Activated T-cell treated with anti-CD3 and anti-CD28 coated beads, Interleukin-2, amount 50 U/mL, for 24 hours (primary cell): ENCODE data around the gene MAST3.

Experiments used
- DNase-seq: peaks from one replicate; pipeline ENCODE4 v3.0.0-alpha.2; 2020
- H3K27ac Mint-ChIP-seq: 2 replicates; pipeline ENCODE4 v1.8.0; 2020; ENCODE audit warnings: mild to moderate bottlenecking, mixed read lengths
- H3K27me3 Mint-ChIP-seq: 2 replicates; pipeline ENCODE4 v1.8.0; 2020; ENCODE audit warnings: mixed read lengths
- H3K36me3 Mint-ChIP-seq: 2 replicates; pipeline ENCODE4 v1.8.0; 2020; ENCODE audit warnings: low read depth, mixed read lengths
- H3K4me1 Mint-ChIP-seq: 2 replicates; pipeline ENCODE4 v1.8.0; 2020; ENCODE audit warnings: low read depth, mixed read lengths
- H3K4me3 Mint-ChIP-seq: 2 replicates; pipeline ENCODE4 v1.8.0; 2020; ENCODE audit warnings: mild to moderate bottlenecking, moderate library complexity, mixed read lengths
- H3K9me3 Mint-ChIP-seq: 2 replicates; pipeline ENCODE4 v1.8.0; 2020; ENCODE audit warnings: mixed read lengths

Gene MAST3

GRCh38 chr19:18174983-18175382, 77.4 kb downstream of the MAST3 start:
- Mint-ChIP-seq H3K4me1 (peaks cover 22% of the 10 kb centered on the region), H3K27ac (no peak overlapping the region), H3K36me3 (peaks cover 42% of the 10 kb centered on the region), H3K27me3 (no peaks in the 10 kb centered on the region), H3K9me3 (no peaks in the 10 kb centered on the region), H3K4me3 (peak overlapping the region; percentile 86)
- DNase-seq: no peak

- Mint-ChIP-seq H3K27ac (no peak overlapping the region), H3K4me1 (peaks cover 22% of the 10 kb centered on the region), H3K27me3 (no peaks in the 10 kb centered on the region), H3K36me3 (peaks cover 28% of the 10 kb centered on the region), H3K4me3 (no peak overlapping the region), H3K9me3 (no peaks in the 10 kb centered on the region)
- DNase-seq: no peak
These were observed 79.1 kb downstream of the MAST3 start for GRCh38 chr19:18176367-18177310.

DNA sequence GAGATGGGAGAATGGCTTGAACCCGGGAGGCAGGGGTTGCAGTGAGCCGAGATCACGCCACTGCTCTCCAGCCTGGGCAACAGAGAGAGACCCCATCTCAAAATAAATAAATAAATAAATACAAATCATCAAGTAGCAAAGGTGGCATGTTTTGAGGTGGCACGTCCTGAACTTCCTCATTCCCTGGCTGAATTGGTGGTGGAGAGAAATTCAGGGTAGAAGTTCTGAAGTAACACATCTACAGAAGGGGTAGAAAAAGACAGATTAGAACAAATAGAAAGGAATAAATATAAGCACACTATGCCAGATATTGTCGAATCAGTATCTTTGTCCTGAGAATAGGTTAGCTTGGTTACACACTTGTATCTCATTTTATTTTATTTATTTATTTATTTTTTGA, 82.4 kb downstream of the MAST3 start:
- DNase-seq: no peak
- H3K4me3 Mint-ChIP-seq: no peak overlapping the region
- peaks cover 17% of the 10 kb centered on the region for H3K36me3 Mint-ChIP-seq
- H3K27me3 Mint-ChIP-seq: no peaks in the 10 kb centered on the region
- H3K9me3 Mint-ChIP-seq: no peaks in the 10 kb centered on the region
- peaks cover 2% of the 10 kb centered on the region for H3K4me1 Mint-ChIP-seq
- H3K27ac Mint-ChIP-seq: no peak overlapping the region

DNA sequence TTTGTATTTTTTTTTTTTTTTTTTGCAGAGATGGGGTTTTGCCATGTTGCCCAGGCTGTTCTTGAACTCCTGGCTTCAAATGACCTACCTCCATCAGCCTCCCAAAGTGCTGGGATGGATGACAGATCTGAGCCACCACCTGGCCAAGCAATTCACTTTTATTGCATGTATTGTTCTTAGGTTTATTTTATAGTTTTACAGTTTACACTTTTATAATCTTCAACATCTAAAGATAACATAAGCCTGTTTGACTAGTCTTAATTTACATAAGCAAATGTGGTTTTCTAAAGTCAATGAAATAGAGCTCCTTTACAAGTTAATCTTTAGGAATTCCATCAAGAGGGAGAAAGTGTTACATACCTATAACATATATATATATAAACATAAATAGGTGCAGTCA, 86.0 kb downstream of the MAST3 start:
- Mint-ChIP-seq H3K36me3 (no peaks in the 10 kb centered on the region), H3K27ac (no peak overlapping the region), H3K9me3 (no peaks in the 10 kb centered on the region), H3K4me3 (no peak overlapping the region), H3K4me1 (no peaks in the 10 kb centered on the region), H3K27me3 (no peaks in the 10 kb centered on the region)
- DNase-seq: no peak

DNA sequence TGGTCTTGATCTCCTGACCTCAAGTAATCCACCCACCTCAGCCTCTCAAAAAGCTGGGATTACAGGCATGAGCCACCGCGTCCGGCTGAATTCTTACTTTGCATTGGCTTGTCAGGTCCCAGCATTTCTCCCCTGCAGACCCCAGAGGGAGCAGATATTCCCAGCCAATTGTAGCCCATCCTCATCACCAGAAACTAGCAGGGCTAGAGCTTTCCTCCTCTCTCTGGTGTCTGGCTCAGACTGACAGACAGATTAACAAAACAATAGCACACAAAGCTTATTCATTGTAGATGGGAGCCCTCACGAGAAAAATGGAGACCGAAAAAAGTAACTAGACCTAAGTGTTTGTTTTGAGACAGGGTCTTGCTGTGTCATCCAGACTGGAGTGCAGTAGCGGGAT, 88.0 kb downstream of the MAST3 start:
- Mint-ChIP-seq H3K27me3 (no peaks in the 10 kb centered on the region), H3K36me3 (no peaks in the 10 kb centered on the region), H3K4me3 (no peak overlapping the region), H3K9me3 (no peaks in the 10 kb centered on the region), H3K4me1 (no peaks in the 10 kb centered on the region), H3K27ac (no peak overlapping the region)
- no peak for DNase-seq

DNA sequence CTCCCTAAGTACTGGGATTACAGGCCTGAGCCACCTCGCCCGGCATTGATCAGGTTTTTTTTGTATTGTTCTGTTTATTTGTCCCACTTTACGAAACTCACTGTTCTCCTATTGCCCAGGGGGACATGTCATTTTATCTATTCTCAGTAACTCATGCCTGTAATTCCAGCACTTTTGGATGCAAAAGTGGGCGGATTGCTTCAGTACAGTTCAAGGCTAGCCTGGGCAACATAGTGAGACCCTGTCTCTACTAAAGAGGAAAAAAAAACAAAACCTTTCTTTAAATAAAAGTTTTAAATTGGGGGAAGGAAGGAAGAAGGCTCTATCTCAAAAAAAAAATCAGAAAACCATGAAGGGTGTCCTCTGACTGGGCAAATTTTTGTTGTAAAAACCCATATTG, 92.7 kb downstream of the MAST3 start:
- H3K27ac Mint-ChIP-seq: peak overlapping the region; percentile 11
- no peak for DNase-seq
- H3K36me3 Mint-ChIP-seq: peaks cover 17% of the 10 kb centered on the region
- no peaks in the 10 kb centered on the region for H3K27me3 Mint-ChIP-seq
- no peak overlapping the region for H3K4me3 Mint-ChIP-seq
- H3K9me3 Mint-ChIP-seq: no peaks in the 10 kb centered on the region
- H3K4me1 Mint-ChIP-seq: peaks cover 25% of the 10 kb centered on the region

DNA sequence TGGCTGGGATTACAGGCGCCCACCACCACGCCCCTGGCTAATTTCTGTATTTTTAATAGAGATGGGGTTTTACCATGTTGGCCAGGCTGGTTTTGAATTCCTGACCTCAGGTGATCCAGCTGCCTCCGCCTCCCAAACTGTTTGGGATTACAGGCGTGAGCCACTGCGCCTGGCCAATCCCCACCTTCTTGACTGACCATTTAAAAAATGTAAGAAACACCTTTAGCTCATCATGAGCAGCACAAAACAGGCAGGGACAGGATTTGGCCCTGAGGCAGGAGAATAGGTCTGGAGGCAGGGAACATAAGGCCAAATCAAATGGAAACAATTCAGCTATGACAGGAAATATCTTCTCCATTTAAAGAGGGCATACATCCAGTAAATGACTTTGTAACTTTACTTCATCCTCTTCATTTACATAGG, 94.1 kb downstream of the MAST3 start:
- Mint-ChIP-seq H3K27me3 (no peaks in the 10 kb centered on the region), H3K4me3 (peak overlapping the region; percentile 88), H3K27ac (peak overlapping the region; percentile 93), H3K4me1 (peaks cover 25% of the 10 kb centered on the region), H3K9me3 (no peaks in the 10 kb centered on the region), H3K36me3 (peaks cover 27% of the 10 kb centered on the region)
- no peak for DNase-seq

DNA sequence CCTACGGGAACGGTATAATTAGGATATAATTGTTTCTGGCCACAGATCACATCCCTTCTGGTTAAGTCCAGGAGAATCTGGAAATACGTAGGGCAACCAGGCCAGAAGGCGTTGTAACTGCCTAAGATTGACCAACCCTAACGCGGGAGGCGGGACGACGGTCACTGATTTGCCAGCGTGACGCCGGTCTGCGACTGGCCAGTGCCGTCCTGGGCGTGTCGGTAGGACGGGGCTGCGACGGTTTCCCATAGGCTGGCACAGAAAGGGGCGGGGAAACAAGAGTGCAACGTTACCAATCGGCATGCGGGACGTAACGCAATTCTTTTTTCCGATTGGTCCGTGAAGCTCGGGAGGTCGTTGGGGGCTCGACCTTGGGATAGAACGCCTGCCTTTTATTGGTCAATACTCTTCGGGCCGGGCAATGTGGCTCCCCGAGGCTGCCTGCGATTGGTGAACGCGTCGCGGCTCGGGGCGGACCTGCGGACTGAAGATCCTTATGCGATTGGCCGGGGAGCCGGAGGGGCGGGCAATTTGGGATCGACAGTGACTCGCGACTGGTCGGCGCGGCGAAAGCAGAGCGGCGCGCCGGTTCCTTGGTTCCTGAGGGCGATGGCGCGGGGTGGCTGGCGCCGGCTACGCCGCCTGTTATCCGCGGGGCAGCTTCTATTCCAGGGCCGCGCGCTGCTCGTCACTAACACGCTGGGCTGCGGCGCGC, 95.3 kb downstream of the MAST3 start, which contains the start of gene MPV17L2:
TSS of gene MPV17L2 (plus strand) at position 546 of the 715 bp plus-strand sequence. CDS start at position 610, 64 bp downstream.
- H3K36me3 Mint-ChIP-seq: peaks cover 34% of the 10 kb centered on the region
- H3K4me3 Mint-ChIP-seq: peak within 1 kb of the TSS; percentile 88
- H3K27me3 Mint-ChIP-seq: no peaks in the 10 kb centered on the region
- no peaks in the 10 kb centered on the region for H3K9me3 Mint-ChIP-seq
- peak within 1 kb of the TSS; percentile 93 for H3K27ac Mint-ChIP-seq
- peaks cover 25% of the 10 kb centered on the region for H3K4me1 Mint-ChIP-seq
- peak; percentile 96 for DNase-seq

DNA sequence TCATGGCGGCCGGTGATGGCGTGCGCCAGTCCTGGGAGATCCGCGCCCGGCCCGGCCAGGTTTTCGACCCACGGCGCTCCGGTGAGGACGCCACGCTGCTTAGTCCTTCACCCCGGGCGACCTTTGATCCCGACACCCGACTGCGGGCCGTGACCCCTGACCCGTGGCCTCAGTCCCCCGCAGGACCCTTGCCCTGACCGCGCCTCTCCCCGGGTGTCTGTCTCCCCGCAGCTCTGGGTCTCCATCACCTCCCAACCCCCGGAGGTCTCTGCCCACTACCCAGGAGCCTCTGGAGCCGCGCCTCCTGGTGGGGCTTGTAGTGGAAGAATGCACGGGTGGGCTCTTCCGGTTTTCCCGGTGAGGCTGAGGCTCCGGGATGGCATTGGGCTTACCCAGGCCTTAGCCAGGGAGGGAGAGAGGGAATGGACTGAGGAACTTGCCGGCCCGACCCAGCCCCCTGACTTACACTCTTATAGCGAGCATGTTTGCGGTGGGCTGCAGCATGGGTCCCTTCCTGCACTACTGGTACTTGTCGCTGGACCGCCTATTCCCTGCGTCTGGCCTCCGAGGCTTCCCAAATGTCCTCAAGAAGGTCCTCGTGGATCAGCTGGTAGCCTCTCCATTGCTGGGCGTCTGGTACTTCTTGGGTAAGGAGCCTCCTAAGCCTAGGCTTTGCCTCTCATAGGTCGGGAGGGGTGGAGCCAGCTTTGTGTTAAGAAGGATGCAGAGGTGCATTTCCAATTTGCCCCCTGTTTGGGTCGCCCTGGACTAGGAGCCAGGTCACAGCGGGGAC, 96.0 kb downstream of the MAST3 start:
- DNase-seq: peak; percentile 37
- Mint-ChIP-seq H3K9me3 (no peaks in the 10 kb centered on the region), H3K4me1 (peaks cover 25% of the 10 kb centered on the region), H3K27ac (peak overlapping the region; percentile 93), H3K36me3 (peaks cover 41% of the 10 kb centered on the region), H3K4me3 (peak overlapping the region; percentile 88), H3K27me3 (no peaks in the 10 kb centered on the region)

DNA sequence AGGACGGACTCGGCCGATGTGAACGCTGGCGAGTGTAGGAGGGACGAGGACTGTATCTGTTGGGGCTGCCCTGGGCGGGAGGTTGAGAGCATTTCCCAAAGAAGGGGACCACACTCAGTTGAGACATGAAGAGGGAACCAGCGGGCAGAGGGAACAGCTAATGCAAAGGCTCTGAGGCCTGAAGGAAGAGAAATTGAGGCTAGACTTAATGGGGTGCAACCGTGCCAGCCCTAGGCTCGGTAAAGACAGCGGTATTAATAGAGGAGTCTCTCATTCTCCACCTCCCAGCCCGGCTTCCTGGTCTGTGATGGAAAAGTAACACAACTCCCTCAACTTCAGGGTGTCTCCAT, 96.6 kb downstream of the MAST3 start:
- H3K27me3 Mint-ChIP-seq: no peaks in the 10 kb centered on the region
- no peak for DNase-seq
- peak overlapping the region; percentile 88 for H3K4me3 Mint-ChIP-seq
- H3K27ac Mint-ChIP-seq: peak overlapping the region; percentile 93
- H3K9me3 Mint-ChIP-seq: no peaks in the 10 kb centered on the region
- H3K4me1 Mint-ChIP-seq: peaks cover 25% of the 10 kb centered on the region
- peaks cover 47% of the 10 kb centered on the region for H3K36me3 Mint-ChIP-seq

- H3K4me3 Mint-ChIP-seq: peak overlapping the region; percentile 88
- H3K4me1 Mint-ChIP-seq: peaks cover 25% of the 10 kb centered on the region
- H3K27me3 Mint-ChIP-seq: no peaks in the 10 kb centered on the region
- peak; percentile 58 for DNase-seq
- H3K27ac Mint-ChIP-seq: peak overlapping the region; percentile 93
- H3K36me3 Mint-ChIP-seq: peaks cover 52% of the 10 kb centered on the region
- no peaks in the 10 kb centered on the region for H3K9me3 Mint-ChIP-seq
These were observed 97.1 kb downstream of the MAST3 start for GRCh38 chr19:18194554-18195238.

- no peak for DNase-seq
- Mint-ChIP-seq H3K4me1 (peaks cover 25% of the 10 kb centered on the region), H3K9me3 (no peaks in the 10 kb centered on the region), H3K27ac (no peak overlapping the region), H3K27me3 (no peaks in the 10 kb centered on the region), H3K4me3 (no peak overlapping the region), H3K36me3 (peaks cover 64% of the 10 kb centered on the region)
These were observed 98.9 kb downstream of the MAST3 start for GRCh38 chr19:18196511-18196845.

DNA sequence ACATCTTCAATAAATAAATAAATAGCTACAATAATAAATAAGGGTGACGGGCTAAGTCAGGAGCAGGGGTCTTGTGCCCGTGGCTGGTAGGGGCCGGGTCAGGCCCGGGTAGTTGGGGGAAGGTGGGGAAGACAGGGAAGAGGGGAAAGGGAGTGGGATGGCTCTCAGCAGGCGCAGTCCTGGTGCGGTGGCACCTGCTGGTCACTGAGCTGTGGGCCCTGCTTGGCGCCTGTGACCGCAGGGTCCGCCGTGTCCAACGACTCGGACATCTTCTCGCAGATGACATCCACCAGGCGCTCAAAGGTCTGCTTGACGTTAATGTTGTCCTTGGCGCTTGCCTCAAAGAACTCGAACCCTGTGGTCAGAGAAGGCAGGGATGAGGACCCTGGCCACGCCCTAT, 99.7 kb downstream of the MAST3 start:
- Mint-ChIP-seq H3K27ac (no peak overlapping the region), H3K27me3 (no peaks in the 10 kb centered on the region), H3K4me1 (peaks cover 22% of the 10 kb centered on the region), H3K4me3 (no peak overlapping the region), H3K36me3 (peaks cover 70% of the 10 kb centered on the region), H3K9me3 (no peaks in the 10 kb centered on the region)
- no peak for DNase-seq

DNA sequence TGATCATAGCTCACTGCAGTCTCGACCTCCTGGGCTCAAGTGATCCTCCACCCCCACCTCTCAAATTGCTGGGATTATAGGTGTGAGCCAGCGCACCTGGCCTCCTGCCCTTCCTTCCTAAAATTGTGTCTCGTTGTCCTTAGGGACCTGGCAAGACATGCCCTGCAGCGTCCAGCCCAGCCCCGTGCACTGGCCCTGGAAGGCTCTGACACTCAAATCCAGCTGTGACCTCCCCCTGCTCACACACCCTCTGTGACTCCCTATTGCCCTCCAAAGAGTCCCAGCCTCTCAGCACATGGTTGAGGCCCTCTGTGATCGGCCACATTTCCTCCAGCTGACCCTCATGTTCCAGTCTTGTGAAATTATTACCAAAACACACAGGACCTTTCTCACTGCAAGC, 100.4 kb downstream of the MAST3 start:
- Mint-ChIP-seq H3K36me3 (peaks cover 73% of the 10 kb centered on the region), H3K4me3 (no peak overlapping the region), H3K27ac (no peak overlapping the region)

More for the DNA sequence above, 100.4 kb downstream of the MAST3 start:
- H3K9me3 Mint-ChIP-seq: no peaks in the 10 kb centered on the region
- H3K27me3 Mint-ChIP-seq: no peaks in the 10 kb centered on the region
- no peak for DNase-seq
- H3K4me1 Mint-ChIP-seq: peaks cover 23% of the 10 kb centered on the region
